ENCODE results near the gene MKLN1. TPM values are rescaled to one million over a fixed set of nuclear protein-coding genes. Genes with fewer than 3 reads are reported as not detected.

The MKLN1 gene
- total RNA-seq, 2 donors from 2014 or later, result 25.1 to 29.3 TPM

- 44 to 66% methylated on average over 4 to 7 of the region's 7 CpGs for WGBS, 2 donors
- Histone ChIP-seq H3K36me3 (replicated peaks in 1 of 2; ENCODE audit: insufficient read depth in 1 of 2, low read depth in 2 of 2) (no peaks in the 10 kb centered on the region), H3K27ac (peak overlapping the region; percentile 66 to 86 (median 84)), H3K4me1 (peaks cover 100% of the 10 kb centered on the region), H3K9me3 (no peaks in the 10 kb centered on the region), H3K4me3 (no peak overlapping the region), H3K27me3 (no peaks in the 10 kb centered on the region)
- ATAC-seq (no peak), DNase-seq (peak in 2 of 4 donors; percentile 60 to 61)
- TF ChIP-seq CTCF (IDR thresholded peaks at IDR 0.05) (no peak), POLR2A (IDR thresholded peaks at IDR 0.05) (no peak)
- intact Hi-C loops (cut with DNase I), result no loop called here
Measured at GRCh38 chr7:131538813-131539179, 211.1 kb downstream of the MKLN1 start.

- DNase-seq, result peak; percentile 89 to 95 (median 93)
- Histone ChIP-seq H3K36me3 (replicated peaks in 1 of 2; ENCODE audit: insufficient read depth in 1 of 2, low read depth in 2 of 2) (no peaks in the 10 kb centered on the region), H3K27me3 (no peaks in the 10 kb centered on the region), H3K4me1 (peaks cover 100% of the 10 kb centered on the region), H3K4me3 (no peak overlapping the region), H3K27ac (peak overlapping the region; percentile 84 to 94 (median 86)), H3K9me3 (no peaks in the 10 kb centered on the region)
- TF ChIP-seq CTCF (IDR thresholded peaks at IDR 0.05) (peak in 5 of 7 experiments; percentile 21 to 79 (median 70)), POLR2A (IDR thresholded peaks at IDR 0.05) (peak in 2 of 3 donors; percentile 1 to 27)
- intact Hi-C loops (cut with DNase I), result no loop called here
- ATAC-seq, result peak; percentile 75
- 9 to 16% methylated on average over 13 to 18 of the region's 18 CpGs for WGBS, 2 donors
Measured at GRCh38 chr7:131540491-131541162, 213.0 kb downstream of the MKLN1 start.

GRCh38 chr7:131543298-131543697 lies 215.6 kb downstream of the MKLN1 start:
- intact Hi-C loops (cut with DNase I), result no loop called here
- 90% methylated on average over 2 to 5 of the region's 5 CpGs for WGBS, 2 donors
- TF ChIP-seq POLR2A (IDR thresholded peaks at IDR 0.05) (no peak), CTCF (IDR thresholded peaks at IDR 0.05) (no peak)
- DNase-seq (no peak), ATAC-seq (no peak)
- Histone ChIP-seq H3K4me1 (peaks cover 87% of the 10 kb centered on the region), H3K27ac (peak overlapping the region in 3 of 4 donors; percentile 38 to 86 (median 85)), H3K4me3 (no peak overlapping the region), H3K9me3 (no peaks in the 10 kb centered on the region), H3K27me3 (no peaks in the 10 kb centered on the region), H3K36me3 (replicated peaks in 1 of 2; ENCODE audit: insufficient read depth in 1 of 2, low read depth in 2 of 2) (no peaks in the 10 kb centered on the region)

GRCh38 chr7:131544021-131544420 lies 216.3 kb downstream of the MKLN1 start:
- TF ChIP-seq POLR2A (IDR thresholded peaks at IDR 0.05) (no peak), CTCF (IDR thresholded peaks at IDR 0.05) (no peak)
- intact Hi-C loops (cut with DNase I), result no loop called here
- Histone ChIP-seq H3K27me3 (no peaks in the 10 kb centered on the region), H3K27ac (peak overlapping the region; percentile 28 to 86 (median 62)), H3K36me3 (replicated peaks in 1 of 2; ENCODE audit: insufficient read depth in 1 of 2, low read depth in 2 of 2) (no peaks in the 10 kb centered on the region), H3K4me1 (peaks cover 79% of the 10 kb centered on the region), H3K9me3 (no peaks in the 10 kb centered on the region), H3K4me3 (no peak overlapping the region)
- no peak for ATAC-seq
- 100% methylated on average over 1 to 3 of the region's 3 CpGs for WGBS, 2 donors
- DNase-seq, result no peak
